ENCODE results near the gene MRGPRD.

MRGPRD gene

GRCh38 chr11:68946416-68947090, 34.2 kb downstream of the MRGPRD start:
- no peak for DNase-seq

- no peak for DNase-seq
Observed at GRCh38 chr11:68942751-68943271, 38.0 kb downstream of the MRGPRD start.

- no peak for DNase-seq
Observed at GRCh38 chr11:68942095-68942620, 38.6 kb downstream of the MRGPRD start.

- no peak for DNase-seq
Observed at GRCh38 chr11:68941324-68942094, 39.3 kb downstream of the MRGPRD start.

- no peak for DNase-seq
Observed at GRCh38 chr11:68940651-68941323, 40.0 kb downstream of the MRGPRD start.

- no peak for DNase-seq
Observed at GRCh38 chr11:68939583-68940555, 40.9 kb downstream of the MRGPRD start.

- DNase-seq = no peak
Observed at GRCh38 chr11:68938816-68939582, 41.8 kb downstream of the MRGPRD start.

GRCh38 chr11:68938088-68938487, 42.7 kb downstream of the MRGPRD start:
- DNase-seq = no peak

GRCh38 chr11:68936676-68937620, 43.8 kb downstream of the MRGPRD start:
- no peak for DNase-seq

GRCh38 chr11:68936358-68936636, 44.5 kb downstream of the MRGPRD start:
- DNase-seq = no peak

GRCh38 chr11:68935516-68936357, 45.0 kb downstream of the MRGPRD start:
- no peak for DNase-seq

- no peak for DNase-seq
Observed at GRCh38 chr11:68935066-68935465, 45.7 kb downstream of the MRGPRD start.

- no peak for DNase-seq
Observed at GRCh38 chr11:68934666-68935065, 46.1 kb downstream of the MRGPRD start.

- no peak for DNase-seq
Observed at GRCh38 chr11:68934321-68934645, 46.5 kb downstream of the MRGPRD start.

GRCh38 chr11:68933605-68934320, 47.0 kb downstream of the MRGPRD start:
- DNase-seq = no peak

- no peak for DNase-seq
Observed at GRCh38 chr11:68932933-68933577, 47.7 kb downstream of the MRGPRD start.

- no peak for DNase-seq
Observed at GRCh38 chr11:68932358-68932757, 48.4 kb downstream of the MRGPRD start.

GRCh38 chr11:68931911-68932310, 48.9 kb downstream of the MRGPRD start:
- DNase-seq = no peak
